NCI-H1092 treated with DMSO at 0.1 percent for 48 hours (cell line): ENCODE data around the gene KRTAP20-3.

Experiments
- DNase-seq: peaks from one replicate; lab custom pipeline; 2025; lab: John Stamatoyannopoulos, UW

Gene KRTAP20-3

DNA sequence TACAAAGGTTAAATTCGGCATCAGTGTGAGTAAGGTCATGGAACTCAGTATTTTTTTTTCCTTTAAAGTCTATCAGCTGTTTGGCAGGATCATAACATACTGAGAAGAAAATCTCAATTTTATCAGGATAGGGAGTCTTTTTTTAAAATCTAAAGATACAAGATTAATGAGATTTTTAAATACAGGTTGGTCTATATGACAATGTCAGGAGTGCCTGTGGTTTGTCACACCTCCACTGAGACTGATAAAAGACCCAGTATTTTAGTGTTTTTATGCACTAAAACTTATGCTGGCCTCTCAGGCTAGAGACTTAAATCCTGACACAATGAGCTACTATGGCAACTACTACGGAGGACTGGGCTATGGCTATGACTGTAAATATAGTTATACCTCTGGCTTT is at the start of gene KRTAP20-3:
Gene KRTAP20-3, plus strand, starts transcription at position 301 of the 400 bp plus-strand sequence.
- DNase-seq = no peak

DNA sequence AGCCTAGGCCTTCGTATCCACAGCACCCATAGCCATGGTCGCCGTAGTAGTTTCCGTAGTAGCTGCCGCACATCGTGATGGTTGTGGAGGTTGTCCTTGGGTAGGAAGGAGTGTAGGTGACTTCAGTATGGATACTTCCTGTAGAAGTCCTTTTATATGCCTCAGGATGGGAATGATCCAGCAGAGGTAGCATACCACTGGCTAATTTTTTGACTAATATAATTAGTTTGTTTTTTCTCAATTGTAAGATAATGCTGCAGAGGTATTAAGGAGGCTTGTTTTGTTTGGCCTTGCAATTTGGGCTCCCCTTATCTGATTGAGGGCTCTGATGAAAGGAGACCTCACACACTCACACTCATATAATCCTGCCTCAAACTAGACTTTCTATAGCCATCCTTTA is 43.9 kb upstream of the KRTAP20-3 start, which contains the start of gene KRTAP6-2:
Gene KRTAP6-2, minus strand, starts transcription at position 101 of the 400 bp plus-strand sequence. Its CDS starts 28 bp downstream, at position 73.
- no peak for DNase-seq

DNA sequence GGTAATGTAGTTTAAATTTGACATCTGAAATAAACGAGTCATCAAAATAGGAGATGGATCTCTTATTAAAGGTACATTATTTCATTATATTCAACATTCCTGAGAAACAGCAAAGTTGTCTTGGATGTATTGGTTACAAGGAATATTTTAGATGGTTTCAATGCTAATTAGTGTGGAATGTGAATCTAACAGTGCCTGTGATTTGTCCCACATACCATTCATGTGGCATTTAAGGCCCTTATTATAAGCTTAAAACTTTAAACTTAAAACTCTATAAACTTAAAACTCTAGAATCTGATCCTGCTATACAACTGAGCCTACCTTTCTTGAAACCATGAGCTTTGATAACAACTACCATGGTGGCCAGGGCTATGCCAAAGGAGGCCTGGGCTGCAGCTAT is 41.9 kb upstream of the KRTAP20-3 start, which contains the start of gene KRTAP22-1:
Gene KRTAP22-1, plus strand, starts transcription at position 301 of the 400 bp plus-strand sequence.
- no peak for DNase-seq

DNA sequence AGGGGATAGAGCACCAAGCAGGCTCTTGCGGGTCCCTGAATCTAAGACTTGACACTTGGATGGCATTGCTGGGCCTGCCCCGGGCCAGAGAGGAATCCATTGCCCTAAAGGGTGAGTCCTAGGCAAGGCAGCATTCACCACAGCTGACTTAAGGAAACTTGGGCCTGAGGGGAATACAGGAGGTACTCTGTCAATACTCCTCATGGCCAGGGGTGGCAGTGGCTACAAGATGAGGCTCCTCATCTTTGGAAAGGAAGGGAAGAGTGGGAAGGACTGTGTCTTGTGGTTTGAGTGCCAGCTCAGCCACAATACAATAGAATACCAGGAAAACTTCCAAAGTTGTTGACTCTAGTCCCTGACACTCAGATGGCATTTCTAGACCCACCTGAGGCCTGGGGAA is 36.7 kb upstream of the KRTAP20-3 start:
- no peak for DNase-seq

DNA sequence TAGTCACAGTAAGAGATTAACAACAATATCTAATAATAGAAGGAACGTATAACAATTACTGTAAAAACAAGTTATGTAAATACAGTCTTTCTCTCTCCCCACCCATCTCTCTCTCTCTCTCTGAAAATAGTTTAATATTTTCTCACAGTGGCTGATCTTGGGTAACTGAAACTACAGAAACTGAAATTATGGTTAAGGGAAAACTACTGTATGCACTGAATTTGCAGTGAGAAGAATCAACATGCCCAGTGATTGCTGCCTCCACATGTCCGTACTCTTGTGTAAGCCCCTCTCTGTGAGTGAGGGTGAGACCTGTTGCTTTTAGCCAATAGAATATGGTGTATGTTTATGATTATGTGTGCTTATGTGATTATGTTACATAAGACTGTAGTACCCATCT is 30.5 kb upstream of the KRTAP20-3 start:
- DNase-seq = no peak

DNA sequence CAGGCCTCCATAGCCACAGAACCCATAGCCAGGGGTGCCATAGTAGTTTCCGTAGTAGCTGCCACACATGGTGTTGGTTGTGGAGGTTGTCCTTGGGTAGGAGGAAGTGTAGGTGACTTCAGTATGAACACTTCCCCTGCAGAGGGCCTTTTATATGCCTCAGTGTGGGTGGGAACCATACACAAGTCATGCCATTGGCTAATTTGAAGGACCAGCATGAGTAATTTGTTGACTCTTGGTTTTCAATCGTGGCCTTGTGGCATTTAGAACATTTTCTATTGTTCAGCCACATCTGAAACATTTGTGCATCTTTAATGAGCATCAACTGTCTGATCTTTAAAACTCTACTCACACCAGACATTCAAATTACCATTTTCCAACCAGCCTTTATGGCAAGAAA is 28.8 kb upstream of the KRTAP20-3 start, which contains the start of gene KRTAP6-1:
Gene KRTAP6-1, minus strand, starts transcription at position 95 of the 400 bp plus-strand sequence. Its CDS starts 26 bp downstream, at position 69.
- no peak for DNase-seq

DNA sequence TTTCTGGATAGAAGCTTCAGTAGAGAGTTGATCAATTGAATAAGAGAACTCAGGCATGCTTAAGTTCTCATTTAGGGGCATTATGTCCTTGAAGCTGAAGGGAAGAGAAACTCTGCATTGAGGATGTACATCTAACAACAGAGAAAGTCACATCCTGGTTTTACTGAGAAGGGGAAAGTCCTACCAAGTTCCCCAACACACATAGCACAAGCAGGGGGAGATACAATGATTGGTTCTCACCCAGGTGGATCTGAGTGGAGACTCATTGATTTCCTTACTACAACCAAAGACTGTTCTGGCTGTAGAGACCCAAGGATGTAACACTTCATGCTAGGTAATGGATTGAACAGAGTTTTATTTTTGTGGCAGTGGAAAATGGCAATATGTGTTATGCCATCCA is 27.5 kb upstream of the KRTAP20-3 start:
- DNase-seq = no peak

DNA sequence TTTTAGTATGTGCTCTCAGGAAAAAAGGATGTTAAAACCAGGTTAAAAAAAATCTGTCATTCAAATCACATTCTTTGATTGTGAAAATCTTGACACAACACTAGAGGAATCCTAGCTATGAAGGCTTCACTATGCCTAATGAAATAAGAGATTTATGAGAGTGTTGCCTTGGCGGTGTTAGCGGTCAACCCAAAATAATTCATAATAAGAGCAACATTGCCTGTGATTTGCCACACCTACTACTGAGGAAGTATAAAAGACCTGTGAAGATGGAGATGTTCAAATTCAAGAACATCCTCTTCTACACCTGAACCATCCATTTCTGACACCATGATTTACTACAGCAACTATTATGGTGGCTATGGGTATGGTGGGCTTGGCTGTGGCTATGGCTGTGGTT is 26.5 kb upstream of the KRTAP20-3 start, which contains the start of gene KRTAP20-1:
Gene KRTAP20-1, plus strand, starts transcription at position 301 of the 400 bp plus-strand sequence. Its CDS starts 30 bp downstream, at position 331.
- DNase-seq = no peak

DNA sequence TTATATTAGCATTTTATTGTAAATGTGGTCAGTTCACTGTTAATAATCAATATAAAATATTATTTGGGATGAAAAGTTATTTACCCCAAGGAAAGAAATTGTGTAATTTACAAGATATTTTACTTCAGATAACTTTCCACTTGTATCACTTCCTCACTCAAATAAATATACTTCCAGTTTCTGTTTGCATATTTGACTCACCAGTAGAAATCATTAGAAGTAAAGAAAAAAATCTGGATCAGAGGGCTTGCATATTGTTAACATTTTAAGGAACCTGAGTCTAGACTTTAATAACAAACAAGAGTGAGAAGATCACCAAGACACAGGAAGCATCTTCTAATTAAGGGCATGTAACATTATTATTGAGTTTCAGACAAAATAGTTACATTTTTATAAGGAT is 22.6 kb upstream of the KRTAP20-3 start:
- DNase-seq = no peak

DNA sequence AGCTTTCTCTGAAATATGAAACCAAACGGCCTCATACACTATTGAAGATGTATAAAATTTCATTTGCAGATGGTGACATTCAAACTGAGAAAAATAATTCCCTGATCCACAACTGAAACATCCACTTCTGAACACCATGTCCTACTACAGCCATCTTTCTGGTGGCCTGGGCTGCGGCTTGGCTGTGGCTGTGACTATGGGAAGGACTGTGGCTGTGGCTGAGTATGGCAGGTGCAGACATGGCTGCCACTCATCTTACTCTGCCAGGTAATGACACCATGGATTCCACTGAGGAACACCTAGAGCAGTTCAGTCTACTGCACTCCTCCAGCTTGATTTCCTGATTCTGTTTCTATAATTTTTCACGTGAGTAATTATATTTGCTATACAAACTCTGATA is 22.1 kb upstream of the KRTAP20-3 start, which contains the start of gene KRTAP20-4:
Gene KRTAP20-4, plus strand, starts transcription at position 106 of the 400 bp plus-strand sequence.
- DNase-seq = no peak

DNA sequence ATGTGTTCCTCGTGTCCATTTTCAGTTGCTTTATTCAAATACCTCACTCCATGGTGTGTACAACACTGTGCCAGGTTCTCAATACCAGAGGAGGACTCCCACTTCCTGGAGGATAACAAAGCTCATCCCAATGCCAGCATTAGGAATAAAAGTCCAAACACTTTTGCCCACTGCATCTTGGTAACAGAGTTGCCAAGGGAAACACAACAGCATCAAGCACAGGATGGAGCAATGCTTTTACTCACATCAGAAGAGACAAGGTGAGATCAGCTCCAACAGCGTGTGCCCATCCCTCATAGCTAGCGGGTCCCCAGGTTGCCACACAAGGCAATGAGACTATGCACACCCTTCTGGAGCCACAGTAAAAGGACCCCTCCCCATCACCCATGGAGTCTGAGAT is 19.3 kb upstream of the KRTAP20-3 start:
- DNase-seq = no peak

DNA sequence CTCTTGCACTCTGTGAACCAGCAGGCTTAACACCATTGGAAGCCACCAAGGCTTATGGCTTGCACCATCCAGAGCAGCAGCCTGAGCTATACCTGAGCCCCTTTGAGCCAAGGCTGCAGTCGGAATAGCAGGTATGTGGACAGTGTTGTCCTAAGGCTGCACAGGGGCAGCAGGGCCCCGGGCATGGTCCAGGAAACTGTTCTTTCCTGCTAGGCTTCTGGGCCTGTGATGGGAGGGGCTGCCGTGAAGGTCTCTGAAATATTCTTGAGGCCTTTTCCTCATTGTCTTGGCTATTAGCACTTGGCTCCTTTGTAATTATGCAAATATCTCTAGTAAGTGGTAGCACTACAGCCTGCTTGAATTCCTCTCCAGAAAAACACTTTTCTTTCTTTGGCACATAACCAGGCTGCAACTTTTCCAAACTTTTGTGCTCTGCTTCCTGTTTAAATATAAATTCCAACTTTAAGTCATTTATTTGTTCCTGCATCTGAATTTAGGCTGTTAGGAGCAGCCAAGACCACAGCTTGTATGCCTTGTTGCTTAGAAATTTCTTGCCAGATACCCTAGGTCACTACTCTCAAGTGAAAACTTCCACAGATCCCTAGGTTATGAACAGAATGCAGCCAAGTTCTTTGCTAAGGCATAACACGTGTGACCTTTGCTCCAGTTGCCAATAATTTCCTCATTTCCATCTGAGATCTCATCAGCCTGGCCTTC is 17.1 kb upstream of the KRTAP20-3 start:
- DNase-seq = no peak

DNA sequence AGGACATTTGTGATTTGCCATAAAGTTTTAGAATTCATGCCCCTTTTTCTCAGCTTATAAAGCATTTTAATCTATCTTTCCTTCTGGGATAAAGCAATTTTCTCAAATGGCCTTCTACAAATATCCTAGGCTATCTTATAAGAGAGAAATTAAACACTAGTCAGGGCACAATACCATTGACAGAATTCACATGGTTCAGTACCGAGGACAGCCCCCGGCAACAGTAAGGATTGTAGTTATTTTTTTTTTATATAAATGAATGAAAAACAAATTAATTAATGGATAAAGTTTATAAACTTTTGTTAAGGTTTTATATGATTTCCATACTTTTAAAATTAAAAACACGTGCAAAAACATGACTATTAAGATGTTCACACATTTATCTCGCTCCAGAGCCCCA is 14.6 kb upstream of the KRTAP20-3 start:
- no peak for DNase-seq

DNA sequence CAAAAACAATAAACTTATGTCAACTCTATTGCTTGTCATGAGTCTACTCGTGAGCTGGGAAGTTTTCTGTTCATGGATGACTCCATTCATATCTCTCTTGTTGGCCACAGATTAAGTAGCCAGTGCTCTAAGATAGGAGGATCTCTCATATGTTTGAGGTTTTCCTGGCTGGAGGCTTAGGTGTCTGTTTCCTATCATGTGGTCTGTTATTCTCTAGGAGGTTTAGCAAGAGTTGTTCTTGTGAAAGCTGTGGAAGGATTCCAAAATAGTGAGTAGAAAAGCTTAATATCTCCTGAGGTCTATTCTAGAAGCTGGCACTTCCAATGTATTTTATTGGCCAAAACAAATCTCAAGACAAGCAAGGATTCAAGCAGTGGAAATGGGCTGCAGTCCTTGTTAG is 13.5 kb upstream of the KRTAP20-3 start:
- no peak for DNase-seq

DNA sequence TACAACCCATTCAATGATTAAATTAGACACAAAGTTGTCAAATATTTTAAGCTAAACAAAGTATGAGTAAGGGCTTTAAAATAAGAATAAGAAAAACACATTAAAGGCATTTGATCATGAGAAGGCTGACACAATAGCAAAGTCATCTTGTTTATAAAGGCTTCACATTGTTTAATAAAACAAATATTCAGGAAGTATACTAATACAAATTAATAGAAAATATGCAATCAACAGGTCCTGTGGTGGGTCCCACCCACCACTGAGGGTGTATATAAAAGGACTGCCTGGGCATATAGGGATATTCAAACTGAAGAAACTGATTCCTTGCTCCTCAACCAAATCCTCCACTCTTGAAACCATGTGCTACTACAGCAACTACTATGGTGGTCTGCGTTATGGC is 7.8 kb upstream of the KRTAP20-3 start, which contains the start of gene KRTAP20-2:
Gene KRTAP20-2, plus strand, starts transcription at position 301 of the 400 bp plus-strand sequence. Its CDS starts 58 bp downstream, at position 359.
- no peak for DNase-seq

DNA sequence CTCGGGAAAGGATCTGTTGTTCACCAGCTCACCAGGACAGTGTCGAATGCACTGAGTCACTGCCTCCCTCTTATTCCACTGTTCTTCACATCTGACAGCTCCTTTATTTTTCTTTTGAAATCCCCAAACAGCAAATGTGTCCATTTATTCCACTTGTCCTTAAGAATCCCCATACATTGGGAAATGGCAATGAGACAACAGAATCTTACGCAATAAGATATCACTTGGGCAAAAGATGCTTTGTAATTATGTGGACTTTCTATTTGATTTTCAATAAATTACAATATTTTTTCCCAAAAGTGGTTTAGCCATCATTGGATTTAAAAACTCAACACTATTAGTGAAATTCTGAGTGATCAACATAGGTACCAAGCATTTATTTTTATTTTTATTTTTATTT is 4.0 kb upstream of the KRTAP20-3 start:
- no peak for DNase-seq

DNA sequence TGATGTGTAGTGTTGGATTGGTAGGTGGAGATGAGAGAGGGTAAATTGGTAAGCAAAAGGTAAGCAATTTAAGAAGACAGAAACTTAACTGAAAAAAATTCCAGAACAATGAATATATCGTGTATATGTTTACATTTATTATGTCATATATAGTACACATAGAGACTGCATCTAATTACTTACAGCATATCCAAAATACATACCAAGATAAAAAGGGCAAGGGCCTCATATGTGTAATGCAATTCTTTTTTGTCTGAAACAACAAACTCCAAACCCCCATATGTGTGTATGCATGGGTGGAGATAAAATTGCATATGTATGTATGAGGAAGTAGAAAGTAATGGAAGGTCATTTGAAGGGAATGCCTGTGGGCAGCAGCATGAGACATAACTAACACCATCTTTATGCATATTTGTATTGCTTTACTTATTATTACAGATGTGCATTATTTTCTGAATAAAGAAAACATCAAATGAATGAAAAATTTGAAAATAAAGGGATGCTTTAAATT is 4.3 kb downstream of the KRTAP20-3 start:
- DNase-seq = no peak

DNA sequence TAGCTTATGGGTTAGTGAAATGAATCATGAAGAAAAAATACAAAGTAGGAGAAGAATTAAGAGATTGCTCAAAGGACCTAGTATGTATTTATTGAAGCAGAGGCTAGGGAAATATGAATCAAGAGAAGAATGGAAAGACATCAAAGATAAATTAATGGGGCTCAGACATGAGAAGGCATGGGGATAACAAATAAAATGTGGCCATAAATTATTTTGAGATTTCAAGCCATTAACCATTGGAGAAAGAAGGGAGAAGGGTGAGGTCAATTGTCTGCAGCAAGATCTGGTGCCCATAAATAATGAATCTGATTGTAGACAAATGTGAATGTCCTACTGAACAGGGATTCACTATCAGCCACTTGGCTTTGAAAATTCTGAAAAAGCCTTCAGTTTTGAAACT is 10.2 kb downstream of the KRTAP20-3 start:
- DNase-seq = no peak

DNA sequence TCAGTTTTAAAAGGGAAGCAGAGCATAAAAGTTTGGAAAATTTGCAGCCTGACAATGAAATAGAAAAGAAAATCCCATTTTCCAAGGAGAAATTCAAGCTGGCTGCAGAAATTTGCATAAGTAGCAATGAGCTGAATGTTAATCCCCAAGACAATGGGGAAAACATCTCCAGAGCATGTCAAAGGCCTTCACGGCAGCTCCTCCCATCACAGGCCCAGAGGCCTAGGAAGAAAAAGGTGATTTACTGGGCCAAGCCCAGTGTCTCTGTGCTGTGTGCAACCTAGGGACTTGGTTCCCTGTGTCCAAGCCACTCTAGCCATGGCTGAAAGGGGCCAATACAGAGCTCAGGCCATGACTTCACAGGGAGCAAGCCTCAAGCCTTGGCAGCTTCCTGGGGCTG is 26.1 kb downstream of the KRTAP20-3 start:
- DNase-seq = no peak

DNA sequence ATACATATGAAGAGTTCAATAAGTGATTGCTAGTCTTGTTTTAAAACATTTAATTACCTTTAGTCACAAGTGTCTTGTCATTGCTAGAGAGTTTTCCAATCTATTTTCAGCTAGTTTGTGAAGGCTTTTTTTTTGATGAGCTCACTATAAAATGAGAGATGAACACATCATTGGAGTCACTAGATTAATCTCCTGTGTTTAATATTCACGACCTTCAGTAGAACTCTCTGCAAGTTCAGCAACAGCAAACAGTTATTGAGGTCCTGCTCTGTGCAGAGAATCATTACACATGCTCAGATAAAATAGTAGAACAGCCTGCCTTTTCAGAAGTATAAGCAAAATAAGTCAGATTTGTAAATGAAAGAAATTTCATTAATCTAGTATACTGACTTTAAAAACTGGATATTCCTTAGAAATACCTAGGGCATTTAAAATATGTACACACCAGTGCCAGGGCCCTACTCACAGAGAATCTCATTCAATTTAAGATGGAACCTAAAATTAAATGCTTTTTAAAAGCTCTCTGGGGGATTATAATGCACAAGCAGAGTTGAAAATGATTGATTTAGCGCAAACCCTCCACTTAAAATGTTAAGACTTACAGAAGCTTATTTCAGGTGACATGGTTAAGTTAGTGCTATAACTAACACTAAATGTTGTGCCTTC is 30.5 kb downstream of the KRTAP20-3 start:
- no peak for DNase-seq

DNA sequence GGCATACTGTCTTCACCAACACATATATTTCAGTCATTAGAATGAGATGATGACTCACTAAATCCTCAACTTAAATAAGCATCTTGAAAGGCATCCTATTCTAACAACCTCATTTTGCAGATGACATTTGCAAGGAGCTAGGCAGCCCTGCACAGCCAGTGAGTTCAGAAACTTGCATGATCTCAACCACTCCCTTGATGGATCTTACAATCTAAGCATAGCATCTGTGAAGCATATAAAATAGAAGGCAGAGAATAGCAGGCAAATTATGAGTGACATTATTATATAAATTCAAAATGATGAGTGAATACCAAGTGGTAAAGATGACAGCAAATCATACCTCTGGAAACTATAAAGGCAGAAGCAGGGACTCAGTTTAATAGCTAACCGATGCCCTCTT is 31.6 kb downstream of the KRTAP20-3 start:
- DNase-seq = no peak

DNA sequence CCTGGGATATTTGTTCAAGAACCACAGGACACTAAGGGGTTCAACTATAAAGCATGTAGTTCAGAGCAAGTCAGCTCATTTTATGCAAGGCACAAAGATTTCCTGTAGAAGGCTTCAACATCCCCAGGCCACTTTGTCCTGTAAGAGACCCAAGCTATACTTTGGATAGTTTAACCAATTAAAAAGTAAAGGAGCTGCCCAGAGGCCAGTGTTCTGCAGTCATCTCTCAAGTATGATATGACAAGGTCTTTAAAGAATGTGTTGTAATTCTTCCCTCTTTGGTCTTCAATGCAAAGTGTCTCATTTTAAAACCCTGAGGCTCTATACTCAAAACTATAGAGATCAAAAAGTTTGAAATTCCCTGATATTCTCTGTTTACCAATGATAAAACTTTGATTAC is 34.1 kb downstream of the KRTAP20-3 start:
- DNase-seq = no peak

DNA sequence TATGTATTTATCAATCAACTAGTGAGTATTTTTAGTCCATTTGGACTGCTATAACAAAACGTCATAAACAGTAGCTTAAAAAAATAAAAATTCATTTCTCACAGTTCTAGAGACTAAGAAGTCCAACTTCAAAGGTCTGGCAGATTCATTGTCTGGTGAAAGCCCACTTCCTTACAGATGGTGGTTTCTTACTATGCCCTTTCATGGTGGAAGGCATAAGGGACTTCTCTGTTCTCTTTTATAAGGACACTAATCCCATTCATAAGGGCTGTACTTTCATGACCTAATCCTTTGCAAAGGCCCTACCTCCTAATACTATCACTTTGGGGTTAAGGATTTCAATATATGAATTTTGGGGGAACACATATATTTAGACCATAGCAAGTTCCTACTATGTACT is 37.9 kb downstream of the KRTAP20-3 start:
- no peak for DNase-seq
